HG03045 (cell line): Measurements from ENCODE around the gene FAM83D.
"Not testable (repeated sequence)": the region's sequence is repeated elsewhere in the genome, so short reads cannot be mapped to it uniquely, and the experiment has no call there.

Experiments used
- ATAC-seq: cut with Tn5 transposase; IDR thresholded peaks from one replicate; pipeline ENCODE4 v1.9.1; 2021; ENCODE audit warnings: mild to moderate bottlenecking, moderate library complexity; ENCODE audit not compliant: unreplicated experiment

The FAM83D gene

DNA sequence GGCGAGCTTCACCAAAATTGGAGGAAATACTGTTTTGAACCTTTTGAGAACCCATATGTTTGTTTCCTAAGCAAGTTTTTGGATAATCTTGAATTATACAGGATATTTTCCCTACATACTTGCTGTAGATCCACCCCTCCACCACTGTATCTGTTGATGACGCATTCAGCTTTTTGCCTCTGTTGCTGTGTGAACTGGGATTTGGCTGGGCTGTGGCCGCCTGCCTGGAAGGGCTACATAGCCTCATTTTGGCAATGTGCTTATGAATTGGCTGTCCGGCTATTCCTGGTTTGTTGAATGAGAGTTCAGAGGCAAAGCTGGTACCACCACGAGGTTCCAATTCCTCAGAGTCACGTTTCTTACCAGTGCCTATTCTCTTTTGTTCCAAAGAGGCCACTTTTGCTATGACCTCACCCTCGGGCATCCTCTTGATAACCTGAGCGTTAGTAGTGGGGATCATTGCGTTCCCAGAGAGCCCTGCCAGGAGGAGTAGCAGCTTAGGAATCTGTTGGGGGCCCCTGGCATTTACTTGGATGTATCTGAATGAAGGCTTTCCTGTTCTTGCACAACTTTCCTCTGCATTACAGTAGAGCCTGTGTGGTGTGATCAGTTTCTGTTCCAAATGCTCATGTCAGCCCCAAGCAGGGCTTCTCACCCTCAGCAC, 6.4 kb downstream of the FAM83D start:
- ATAC-seq: no peak

DNA sequence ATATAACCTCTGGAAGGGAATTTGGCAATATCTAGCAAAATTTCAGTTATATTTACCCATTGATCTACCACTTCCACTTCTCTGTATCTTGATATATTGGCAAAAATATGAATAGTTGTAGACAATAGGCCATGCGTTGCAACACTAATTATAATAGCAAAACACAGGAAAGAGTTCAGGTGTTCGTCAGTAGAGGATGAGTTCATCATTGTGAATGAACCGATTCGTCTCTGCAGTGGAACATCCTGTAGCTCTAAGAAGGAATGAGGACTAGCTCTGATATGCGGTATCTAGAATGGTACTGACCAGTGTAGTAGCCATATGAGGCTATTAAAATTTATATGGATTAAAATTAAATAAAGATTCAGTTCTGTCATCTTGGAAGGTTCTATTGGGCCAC, 8.3 kb downstream of the FAM83D start:
- no peak for ATAC-seq

DNA sequence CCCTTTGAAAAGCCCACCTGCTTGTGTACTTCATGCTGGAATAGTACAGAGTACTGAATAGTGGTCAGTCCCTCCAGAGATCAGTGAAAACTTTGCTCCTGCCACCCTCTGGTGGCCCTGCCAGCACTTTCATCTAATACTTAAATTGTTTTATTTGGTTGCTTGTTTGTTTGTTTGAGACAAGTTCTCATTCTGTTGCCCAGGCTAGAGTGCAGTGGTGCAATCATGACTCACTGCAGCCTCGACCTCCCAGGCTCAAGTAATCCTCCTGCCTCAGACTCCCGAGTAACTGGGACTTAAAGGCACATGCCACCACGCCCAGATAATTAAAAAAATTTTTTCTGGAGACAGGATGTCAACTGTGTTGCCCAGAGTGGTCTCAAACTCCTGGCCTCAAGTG, 9.1 kb downstream of the FAM83D start:
- ATAC-seq: no peak

DNA sequence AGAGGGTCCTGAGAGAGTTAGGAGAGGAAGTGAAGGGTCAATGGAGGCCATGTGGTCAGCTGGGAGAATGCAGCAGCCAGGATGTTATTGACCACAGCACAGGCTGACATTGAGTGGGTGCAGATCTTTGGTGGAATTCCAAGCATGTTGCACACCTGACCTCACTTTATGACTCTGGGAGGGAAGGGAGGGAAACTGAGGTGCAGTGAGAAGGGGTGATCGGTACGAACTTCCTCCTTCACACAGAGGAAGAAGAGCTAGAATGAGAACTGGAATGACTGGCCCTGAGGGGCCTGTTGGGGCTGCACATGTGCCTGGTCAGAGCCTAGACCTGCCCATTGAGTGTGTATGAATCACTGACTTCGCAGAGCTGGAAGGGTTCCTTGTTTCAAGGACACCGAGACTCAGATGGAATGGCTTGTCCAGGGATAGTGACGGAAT, 9.8 kb downstream of the FAM83D start:
- no peak for ATAC-seq

DNA sequence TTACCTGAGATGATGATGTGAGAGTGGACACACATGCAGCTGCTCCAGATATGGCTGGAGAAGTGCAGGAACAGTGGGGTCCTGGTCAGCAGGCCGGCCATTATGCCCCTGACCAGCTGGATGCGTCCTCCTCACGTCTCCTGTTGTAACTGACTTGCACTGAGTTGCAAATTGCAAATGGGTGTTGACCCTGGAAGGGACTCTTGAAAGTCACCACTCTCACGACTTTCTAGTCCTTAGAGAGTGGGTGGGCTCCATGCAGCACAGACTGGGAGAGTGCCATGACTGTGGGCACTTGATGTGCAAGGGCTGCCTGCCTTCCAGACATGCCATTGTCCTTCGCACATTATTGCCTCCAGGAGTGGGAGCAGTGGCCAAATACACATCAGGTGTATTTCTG, 10.8 kb downstream of the FAM83D start:
- no peak for ATAC-seq

DNA sequence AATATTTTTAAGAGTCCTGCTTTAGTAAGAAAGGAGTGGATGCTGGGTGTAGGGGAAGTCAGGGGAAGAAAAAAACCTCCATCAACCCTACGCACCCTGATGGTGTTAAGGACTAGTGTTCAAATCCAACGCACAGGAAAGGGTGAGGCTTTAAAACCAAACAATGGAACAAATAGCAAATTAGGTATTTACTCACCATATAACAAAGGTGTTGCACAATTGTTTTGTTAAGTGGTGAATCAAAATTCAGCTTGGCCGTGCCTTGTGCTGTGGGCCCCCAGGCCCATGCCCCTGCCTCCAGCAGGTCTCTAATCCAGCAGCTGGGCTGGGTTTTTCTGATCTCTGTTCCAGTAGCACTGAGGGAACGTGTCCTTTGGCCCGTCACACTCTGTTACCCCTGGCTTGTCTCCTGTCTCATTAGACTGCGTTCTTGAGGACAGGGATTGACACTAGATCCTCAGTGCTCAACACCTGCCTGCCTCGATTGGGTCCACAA, 11.8 kb downstream of the FAM83D start:
- ATAC-seq: no peak

DNA sequence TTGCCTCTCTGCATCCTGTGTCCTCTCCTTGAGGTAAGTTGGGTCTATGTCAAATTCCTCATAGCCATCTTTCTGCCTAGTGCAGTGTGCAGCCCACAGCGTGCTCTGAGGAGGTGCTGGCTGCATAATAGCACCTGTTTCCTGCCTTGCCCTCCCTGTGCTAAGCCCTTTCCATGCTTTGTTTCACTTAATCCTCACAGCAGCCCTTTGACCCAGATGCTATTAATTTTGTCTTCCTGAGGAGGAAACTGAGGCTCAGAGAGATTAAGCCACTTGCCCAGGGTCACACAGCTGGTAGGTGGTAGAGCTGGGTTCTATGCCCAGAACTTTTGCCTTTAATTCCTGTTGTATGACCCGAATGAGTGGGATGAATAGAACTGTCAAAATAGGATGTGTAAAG, 13.5 kb downstream of the FAM83D start:
- no peak for ATAC-seq

DNA sequence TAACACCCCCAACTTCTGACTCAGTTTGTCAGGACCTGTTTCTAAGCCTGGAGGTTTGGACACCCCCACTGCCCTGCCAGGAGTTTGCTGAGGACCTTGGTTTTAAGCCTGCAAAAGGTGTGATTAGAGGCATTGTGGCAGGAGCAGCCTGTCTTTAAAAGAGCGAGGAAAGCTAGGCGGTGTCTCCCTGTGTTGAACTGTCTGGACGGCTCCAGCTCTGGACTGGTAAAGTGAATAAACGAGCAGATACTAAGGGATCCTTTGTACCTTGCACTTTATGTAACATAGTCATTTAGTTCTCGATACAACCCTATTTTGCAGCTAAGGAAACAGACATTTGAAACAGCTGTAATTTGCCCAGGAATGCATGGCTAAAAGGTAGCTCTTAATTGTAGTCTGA, 14.4 kb downstream of the FAM83D start:
- no peak for ATAC-seq

DNA sequence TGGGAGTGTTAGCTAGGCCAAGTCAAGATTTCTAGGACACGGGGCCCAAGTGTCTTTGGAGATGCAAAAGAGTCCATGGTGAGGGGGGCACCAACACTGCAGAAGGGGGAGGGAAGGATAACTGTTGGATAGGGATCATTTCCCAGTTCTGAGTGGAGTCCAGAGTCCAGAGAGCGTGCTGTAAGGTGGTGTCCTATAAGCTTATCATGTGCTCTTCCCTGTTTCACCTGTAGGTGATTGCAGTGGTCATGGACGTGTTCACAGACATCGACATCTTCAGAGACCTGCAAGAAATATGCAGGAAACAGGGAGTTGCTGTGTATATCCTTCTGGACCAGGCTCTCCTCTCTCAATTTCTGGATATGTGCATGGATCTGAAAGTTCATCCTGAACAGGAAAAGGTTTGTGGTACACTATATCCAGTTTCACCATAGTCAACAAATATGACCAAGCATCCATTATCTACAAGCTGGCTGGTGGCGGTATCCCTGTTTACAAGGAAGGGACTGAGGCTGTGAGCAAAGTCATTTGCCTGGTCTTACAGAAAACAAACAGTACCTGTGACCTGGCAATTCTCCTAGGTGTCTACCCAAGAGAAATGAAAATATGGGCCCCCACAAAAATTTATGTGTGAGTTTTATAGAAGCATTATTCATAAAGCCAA, 15.6 kb downstream of the FAM83D start:
- no peak for ATAC-seq

DNA sequence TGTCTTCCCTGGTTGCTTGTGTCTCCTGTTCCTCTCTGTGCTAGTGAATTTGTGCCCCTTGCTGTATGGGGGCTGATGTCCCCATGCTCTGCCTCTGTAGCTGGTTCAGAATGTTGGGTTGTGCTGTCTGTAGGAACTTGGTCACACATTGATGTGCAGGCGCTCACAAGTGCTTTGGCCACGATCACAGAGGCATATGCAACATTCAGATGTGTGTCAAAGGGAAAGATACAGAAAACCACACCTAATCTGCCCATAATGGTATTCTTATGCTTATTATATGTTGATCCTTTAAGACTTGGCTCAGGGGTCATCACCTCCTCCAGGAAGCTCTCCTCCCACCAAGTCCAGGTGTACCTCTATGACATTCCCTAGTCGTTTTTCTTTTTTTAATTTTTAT, 18.8 kb downstream of the FAM83D start:
- ATAC-seq: no peak

DNA sequence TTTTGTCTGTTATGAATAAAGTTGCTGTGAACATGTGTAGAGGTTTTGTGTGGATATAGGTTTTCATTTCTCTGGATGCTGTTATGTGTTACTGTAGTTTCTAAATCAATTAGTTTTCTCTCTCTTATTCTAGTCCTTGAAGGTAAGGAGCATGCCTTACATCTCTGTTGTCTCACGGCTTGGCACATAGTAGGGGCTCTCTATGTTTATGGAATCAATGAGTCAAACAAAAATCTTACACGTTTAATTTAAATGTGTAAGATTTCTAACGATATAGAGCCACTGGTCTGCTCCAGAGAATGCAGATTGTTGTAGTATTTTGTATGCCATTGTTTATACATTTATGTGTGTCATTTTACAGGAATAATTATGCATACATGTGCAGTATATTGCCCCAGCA, 20.6 kb downstream of the FAM83D start:
- ATAC-seq: no peak

DNA sequence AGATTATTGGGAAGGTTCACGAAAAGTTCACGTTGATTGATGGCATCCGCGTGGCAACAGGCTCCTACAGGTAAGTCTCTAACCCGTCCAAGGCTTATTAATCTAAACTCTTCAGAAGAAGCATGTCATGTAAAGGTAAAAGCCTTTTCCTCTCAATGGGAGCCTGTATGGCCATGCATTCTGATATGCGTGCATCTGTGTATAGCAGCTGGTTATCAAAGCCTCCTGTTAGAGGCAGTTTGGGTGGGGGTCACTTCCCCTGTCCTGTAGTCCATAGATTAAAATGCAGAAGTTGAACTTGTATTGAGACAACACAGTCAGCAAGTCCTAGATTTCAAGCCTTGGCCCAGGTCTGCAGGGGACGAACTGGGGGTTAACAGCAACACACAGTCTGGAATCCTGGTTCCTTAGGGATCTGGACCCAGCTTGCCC, 21.7 kb downstream of the FAM83D start:
- no peak for ATAC-seq

DNA sequence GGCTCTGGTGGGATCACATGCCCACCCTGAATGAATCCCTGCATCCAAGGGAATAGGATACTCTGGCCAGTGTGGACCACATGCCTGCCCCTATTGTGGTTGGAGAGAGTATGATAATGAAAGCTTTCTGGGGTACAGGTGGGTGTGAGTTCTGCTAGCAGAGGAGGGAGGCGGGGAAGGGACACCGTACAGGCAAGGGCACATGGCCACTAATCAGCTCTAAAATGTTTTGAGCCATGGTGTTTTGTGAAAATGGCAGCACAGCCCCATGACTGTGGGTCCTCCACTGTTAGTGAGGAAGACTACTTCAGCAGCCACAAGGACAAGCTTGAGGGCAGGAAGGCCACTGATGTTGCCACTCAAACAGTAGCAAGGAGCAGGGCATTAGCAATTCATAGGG, 24.0 kb downstream of the FAM83D start:
- no peak for ATAC-seq

DNA sequence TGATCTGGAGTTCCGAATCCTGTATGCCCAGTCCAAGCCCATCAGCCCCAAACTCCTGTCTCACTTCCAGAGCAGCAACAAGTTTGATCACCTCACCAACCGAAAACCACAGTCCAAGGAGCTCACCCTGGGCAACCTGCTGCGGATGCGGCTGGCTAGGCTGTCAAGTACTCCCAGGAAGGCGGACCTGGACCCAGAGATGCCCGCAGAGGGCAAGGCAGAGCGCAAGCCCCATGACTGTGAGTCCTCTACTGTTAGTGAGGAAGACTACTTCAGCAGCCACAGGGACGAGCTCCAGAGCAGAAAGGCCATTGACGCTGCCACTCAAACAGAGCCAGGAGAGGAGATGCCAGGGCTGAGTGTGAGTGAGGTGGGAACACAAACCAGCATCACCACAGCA, 25.4 kb downstream of the FAM83D start:
- ATAC-seq: no peak

DNA sequence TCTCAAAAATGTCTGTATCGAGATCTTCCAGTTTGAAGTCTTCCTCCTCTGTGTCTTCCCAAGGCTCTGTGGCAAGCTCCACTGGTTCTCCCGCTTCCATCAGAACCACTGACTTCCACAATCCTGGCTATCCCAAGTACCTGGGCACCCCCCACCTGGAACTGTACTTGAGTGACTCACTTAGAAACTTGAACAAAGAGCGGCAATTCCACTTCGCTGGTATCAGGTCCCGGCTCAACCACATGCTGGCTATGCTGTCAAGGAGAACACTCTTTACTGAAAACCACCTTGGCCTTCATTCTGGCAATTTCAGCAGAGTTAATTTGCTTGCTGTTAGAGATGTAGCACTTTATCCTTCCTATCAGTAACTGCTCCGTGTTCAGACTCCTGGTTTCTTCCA, 25.9 kb downstream of the FAM83D start:
- ATAC-seq: no peak

DNA sequence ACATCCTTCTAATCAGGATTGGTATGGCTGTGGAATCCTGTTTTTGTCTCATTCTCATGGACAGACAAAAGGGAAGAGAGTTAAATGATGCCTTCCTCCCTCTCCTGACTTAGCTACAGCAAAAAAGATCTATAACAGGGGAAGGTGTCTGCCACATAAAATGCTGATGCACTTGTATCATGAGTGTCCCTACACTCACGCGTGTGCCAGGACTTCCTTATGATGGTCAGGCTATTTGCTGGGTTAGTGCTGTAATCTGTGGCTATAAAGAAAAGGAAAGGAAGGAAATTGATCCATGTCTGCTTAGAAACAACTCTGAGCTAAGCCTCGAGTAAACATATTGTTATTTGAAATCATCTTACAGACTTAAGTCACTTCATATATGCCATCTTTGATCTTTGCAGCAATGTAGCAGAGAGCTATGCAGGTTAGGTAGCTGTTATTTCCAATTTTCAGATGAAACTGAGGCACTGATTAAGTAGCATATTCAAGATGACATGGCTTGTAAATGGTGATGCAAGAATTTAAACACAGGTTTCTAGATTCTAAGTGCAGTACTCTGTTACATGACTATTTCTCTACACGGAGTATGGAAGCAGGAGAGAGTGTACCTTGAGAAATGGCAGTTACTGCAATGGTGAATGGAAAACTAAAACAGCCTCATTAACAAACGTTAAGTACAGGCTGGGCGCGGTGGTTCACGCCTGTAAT, 27.6 kb downstream of the FAM83D start:
- ATAC-seq: no peak

DNA sequence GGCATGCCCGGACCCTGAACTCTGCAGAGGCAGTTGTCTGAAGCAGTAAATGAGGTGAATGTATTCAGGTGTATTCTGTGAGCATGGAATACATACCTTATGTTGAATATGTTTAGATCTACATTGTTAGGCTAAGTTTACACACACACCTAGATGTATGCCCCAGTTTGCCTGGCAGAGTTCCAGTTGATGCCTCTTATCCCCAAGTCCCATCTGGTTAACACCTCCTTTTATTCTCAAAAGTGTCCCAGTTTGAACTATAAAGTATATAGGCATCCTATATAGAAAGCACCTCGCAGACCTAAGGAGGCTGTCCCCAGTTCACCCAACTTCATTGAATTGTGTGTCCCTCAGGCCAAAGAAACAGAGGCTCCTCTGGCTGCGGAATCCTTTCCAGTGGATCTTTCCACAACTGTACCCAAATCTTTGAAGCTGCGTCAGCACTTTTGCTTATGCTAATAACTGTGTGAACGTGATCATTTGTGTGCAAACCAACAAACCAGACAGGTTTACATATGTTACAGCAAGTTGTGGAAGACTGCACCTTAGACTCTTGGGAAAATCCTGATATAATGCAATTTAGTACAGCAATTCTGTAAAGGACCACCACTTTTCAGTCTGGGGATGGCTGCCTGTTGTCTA, 31.1 kb downstream of the FAM83D start:
- ATAC-seq: no peak

DNA sequence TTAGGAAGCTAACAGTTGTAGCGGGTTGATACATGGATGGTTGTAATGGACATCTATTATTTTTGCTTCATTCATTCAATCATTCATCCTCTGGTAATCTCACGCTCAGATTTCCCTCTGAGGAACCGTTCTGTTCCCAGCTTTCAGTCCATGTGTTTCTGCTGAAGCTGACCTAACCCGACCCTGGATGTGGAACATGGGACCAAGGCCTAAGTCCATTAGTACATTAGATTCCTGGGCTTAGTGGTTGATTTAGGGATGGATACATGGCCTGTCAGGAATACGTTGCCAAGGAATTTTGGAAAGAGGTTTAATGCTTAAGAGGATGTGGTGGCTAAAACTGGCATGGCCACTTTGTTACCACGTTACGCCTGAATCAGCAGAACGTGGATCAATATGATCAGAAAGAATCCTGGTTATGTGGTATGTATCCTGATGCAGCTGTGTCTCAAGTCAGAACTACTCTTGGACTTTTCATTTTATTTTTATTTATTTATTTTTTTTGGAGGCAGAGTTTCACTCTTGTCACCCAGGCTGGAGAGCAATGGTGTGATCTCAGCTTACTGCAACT, 31.8 kb downstream of the FAM83D start:
- no peak for ATAC-seq

DNA sequence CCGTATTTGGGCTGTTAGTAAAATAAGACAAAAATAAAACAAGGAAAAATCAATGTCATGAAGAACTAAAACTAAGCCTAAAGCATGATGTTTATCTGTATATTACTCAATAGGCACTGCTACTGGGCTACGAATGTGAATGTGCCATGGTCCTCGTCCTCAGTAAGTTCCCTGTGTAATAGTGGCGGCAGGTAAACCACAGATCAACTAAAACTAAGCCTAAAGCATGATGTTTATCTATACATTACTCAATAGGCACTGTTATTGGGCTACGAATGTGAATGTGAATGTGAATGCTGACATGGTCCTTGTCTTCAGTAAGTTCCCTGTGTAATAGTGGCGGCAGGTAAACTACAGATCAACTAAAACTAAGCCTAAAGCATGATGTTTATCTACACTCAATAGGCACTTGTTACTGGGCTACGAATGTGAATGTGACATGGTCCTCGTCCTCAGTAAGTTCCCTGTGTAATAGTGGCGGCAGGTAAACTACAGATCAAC, 34.0 kb downstream of the FAM83D start:
- not testable (repeated sequence) for ATAC-seq

DNA sequence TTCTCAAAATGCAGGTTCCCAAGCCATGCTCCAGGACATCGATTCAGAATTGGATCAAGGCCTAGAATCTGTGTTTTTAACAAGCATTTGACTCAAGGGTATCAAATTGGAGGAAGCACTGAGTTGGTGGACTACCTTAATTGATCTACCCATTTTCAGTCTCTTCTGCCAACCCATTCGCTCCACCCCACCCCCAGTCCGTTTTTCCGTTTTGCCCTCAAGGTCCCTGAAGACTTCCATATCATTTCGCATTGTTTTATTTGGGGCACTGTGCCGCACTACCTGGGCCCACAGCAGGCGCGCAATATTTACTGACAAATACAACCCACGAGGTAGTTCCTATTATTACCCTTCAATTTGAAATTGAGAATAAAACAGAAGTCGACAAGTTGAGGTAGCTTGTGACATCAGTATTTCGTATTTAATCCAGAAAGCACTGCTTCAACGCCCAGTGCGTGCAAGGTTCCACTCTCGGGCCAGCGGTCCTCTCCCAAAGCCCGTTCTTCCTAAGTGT, 35.4 kb downstream of the FAM83D start:
- ATAC-seq: no peak
